HEK293 (cell line): ENCODE results near the gene OMA1.

ENCODE experiments used
- ATF2 ChIP-seq: fragments of 450-650 bp; formaldehyde crosslinking; IDR thresholded peaks from 2 replicates; pipeline ENCODE4 v1.5.1; 2016; ENCODE audit warnings: missing biosample characterization, missing genetic modification characterization, low read depth
- CTCF ChIP-seq: fragments of 450-650 bp; formaldehyde crosslinking; IDR thresholded peaks from 2 replicates; pipeline ENCODE4 v1.5.1; 2016; ENCODE audit warnings: missing biosample characterization, missing genetic modification characterization
- IKZF3 ChIP-seq: fragments of 450-650 bp; IDR thresholded peaks from 2 replicates; pipeline ENCODE4 v1.5.0; 2018; ENCODE audit warnings: missing biosample characterization, mild to moderate bottlenecking, missing genetic modification characterization, moderate library complexity
- ZBTB7A ChIP-seq: fragments of 450-650 bp; formaldehyde crosslinking; IDR thresholded peaks from 2 replicates; pipeline ENCODE4 v1.5.1; 2016; ENCODE audit warnings: low read depth, missing biosample characterization, missing genetic modification characterization
- ZBTB8A ChIP-seq: fragments of 450-650 bp; formaldehyde crosslinking; IDR thresholded peaks from 2 replicates; pipeline ENCODE4 v1.5.1; 2016; ENCODE audit warnings: missing biosample characterization, missing genetic modification characterization
- ZFP37 ChIP-seq: fragments of 450-650 bp; formaldehyde crosslinking; IDR thresholded peaks from 2 replicates; pipeline ENCODE4 v1.5.1; 2016; ENCODE audit warnings: missing biosample characterization, missing genetic modification characterization
- ZNF138 ChIP-seq: fragments of 450-650 bp; formaldehyde crosslinking; IDR thresholded peaks from 2 replicates; pipeline ENCODE4 v1.5.1; 2016; ENCODE audit warnings: missing biosample characterization, missing genetic modification characterization, borderline replicate concordance
- ZNF513 ChIP-seq: fragments of 450-650 bp; IDR thresholded peaks from 2 replicates; pipeline ENCODE4 v1.5.1; 2018; ENCODE audit warnings: missing biosample characterization, missing genetic modification characterization
- ZNF629 ChIP-seq: fragments of 450-650 bp; formaldehyde crosslinking; IDR thresholded peaks from 2 replicates; pipeline ENCODE4 v1.5.1; 2017; ENCODE audit warnings: missing biosample characterization, missing genetic modification characterization
- ZNF791 ChIP-seq: fragments of 450-650 bp; formaldehyde crosslinking; IDR thresholded peaks from 2 replicates; pipeline ENCODE4 v1.5.1; 2016; ENCODE audit warnings: missing biosample characterization, missing genetic modification characterization

GRCh38 chr1:58451560-58452191, 94.8 kb downstream of the OMA1 start:
- TF ChIP-seq ZNF138 (tag by site-specific recombination) (no peak), ZNF513 (no peak), ZNF629 (tag by site-specific recombination) (no peak), CTCF (no peak), ZBTB7A (tag by site-specific recombination) (no peak), ZNF791 (tag by site-specific recombination) (no peak), ZBTB8A (tag by site-specific recombination) (no peak), ATF2 (no peak), IKZF3 (no peak), ZFP37 (no peak)
